ENCODE measurements around the gene CPS1. TPM values are rescaled to one million over a fixed set of nuclear protein-coding genes. Genes with fewer than 3 reads are reported as not detected.

Gene CPS1
- total RNA-seq, 2 experiments from 2014 or later: 0.41 to 0.67 TPM

GRCh38 chr2:210534879-210535278, 21.5 kb upstream of the CPS1 start:
- Mint-ChIP-seq H3K9me3 (no peaks in the 10 kb centered on the region), H3K27me3 (no peaks in the 10 kb centered on the region), H3K27ac (no peak overlapping the region), H3K4me3 (no peak overlapping the region), H3K4me1 (ENCODE audit: low read depth) (no peaks in the 10 kb centered on the region), H3K36me3 (ENCODE audit: low read depth) (no peaks in the 10 kb centered on the region)
- H3K9me3 ChIP-seq (ENCODE audit: control insufficient read depth in 1 of 2, insufficient read depth in 1 of 2, low read length in 2 of 2): no peaks in the 10 kb centered on the region
- H3K27ac ChIP-seq (ENCODE audit: low read depth in 1 of 2, low read length in 2 of 2): no peak overlapping the region
- ChIA-PET POLR2A (no interaction called here), CTCF (no interaction called here)
- no peak for ATAC-seq (ENCODE audit: poor library complexity)
- H3K4me1 ChIP-seq (ENCODE audit: insufficient read depth, low read length): no peaks in the 10 kb centered on the region
- no peak for DNase-seq
- no peak overlapping the region for H3K4me3 ChIP-seq (ENCODE audit: low read length)
- no peak for TF ChIP-seq CTCF (IDR thresholded peaks at IDR 0.05)
- no peaks in the 10 kb centered on the region for H3K27me3 ChIP-seq (ENCODE audit: control insufficient read depth in 1 of 2, insufficient read depth in 2 of 2, low read length in 2 of 2)
- H3K36me3 ChIP-seq (ENCODE audit: insufficient read depth, low read length): no peaks in the 10 kb centered on the region
- intact Hi-C loops (cut with DNase I, micrococcal nuclease): no loop called here

GRCh38 chr2:210536973-210537650, 19.3 kb upstream of the CPS1 start:
- no peak for DNase-seq
- Mint-ChIP-seq H3K9me3 (no peaks in the 10 kb centered on the region), H3K36me3 (ENCODE audit: low read depth) (no peaks in the 10 kb centered on the region), H3K4me3 (no peak overlapping the region), H3K4me1 (ENCODE audit: low read depth) (no peaks in the 10 kb centered on the region), H3K27ac (no peak overlapping the region), H3K27me3 (no peaks in the 10 kb centered on the region)
- no peak for TF ChIP-seq CTCF (IDR thresholded peaks at IDR 0.05)
- ATAC-seq (ENCODE audit: poor library complexity): no peak
- H3K27ac ChIP-seq (ENCODE audit: low read depth in 1 of 2, low read length in 2 of 2): no peak overlapping the region
- no peaks in the 10 kb centered on the region for H3K9me3 ChIP-seq (ENCODE audit: control insufficient read depth in 1 of 2, insufficient read depth in 1 of 2, low read length in 2 of 2)
- no peaks in the 10 kb centered on the region for H3K27me3 ChIP-seq (ENCODE audit: control insufficient read depth in 1 of 2, insufficient read depth in 2 of 2, low read length in 2 of 2)
- no peak overlapping the region for H3K4me3 ChIP-seq (ENCODE audit: low read length)
- ChIA-PET POLR2A (no interaction called here), CTCF (no interaction called here)
- no peaks in the 10 kb centered on the region for H3K36me3 ChIP-seq (ENCODE audit: insufficient read depth, low read length)
- intact Hi-C loops (cut with DNase I, micrococcal nuclease): no loop called here
- H3K4me1 ChIP-seq (ENCODE audit: insufficient read depth, low read length): no peaks in the 10 kb centered on the region

- H3K27me3 ChIP-seq (ENCODE audit: control insufficient read depth in 1 of 2, insufficient read depth in 2 of 2, low read length in 2 of 2): no peaks in the 10 kb centered on the region
- DNase-seq (no peak), ATAC-seq (ENCODE audit: poor library complexity) (no peak)
- no peaks in the 10 kb centered on the region for H3K4me1 ChIP-seq (ENCODE audit: insufficient read depth, low read length)
- ChIA-PET POLR2A (no interaction called here), CTCF (no interaction called here)
- H3K27me3 Mint-ChIP-seq: no peaks in the 10 kb centered on the region
- H3K4me3 ChIP-seq (ENCODE audit: low read length): no peak overlapping the region
- intact Hi-C loops (cut with DNase I, micrococcal nuclease): no loop called here
- H3K36me3 Mint-ChIP-seq (ENCODE audit: low read depth): no peaks in the 10 kb centered on the region
- no peak overlapping the region for H3K27ac ChIP-seq (ENCODE audit: low read depth in 1 of 2, low read length in 2 of 2)
- H3K4me1 Mint-ChIP-seq (ENCODE audit: low read depth): no peaks in the 10 kb centered on the region
- TF ChIP-seq CTCF (IDR thresholded peaks at IDR 0.05): no peak
- no peaks in the 10 kb centered on the region for H3K9me3 ChIP-seq (ENCODE audit: control insufficient read depth in 1 of 2, insufficient read depth in 1 of 2, low read length in 2 of 2)
- no peaks in the 10 kb centered on the region for H3K36me3 ChIP-seq (ENCODE audit: insufficient read depth, low read length)
- no peak overlapping the region for H3K4me3 Mint-ChIP-seq
- H3K9me3 Mint-ChIP-seq: no peaks in the 10 kb centered on the region
- no peak overlapping the region for H3K27ac Mint-ChIP-seq
These were observed 17.4 kb upstream of the CPS1 start for GRCh38 chr2:210539035-210539434.
